NCI-H1417 treated with DMSO at 0.1 percent for 48 hours (cell line): ENCODE measurements around the gene SDR9C7.
"Not testable (repeated sequence)": the region's sequence is repeated elsewhere in the genome, so short reads cannot be mapped to it uniquely, and the experiment has no call there.

ENCODE experiments used
- DNase-seq: peaks from one replicate; lab custom pipeline; 2025; lab: John Stamatoyannopoulos, UW

Gene SDR9C7

GRCh38 chr12:56953314-56953713, 19.1 kb upstream of the SDR9C7 start:
- DNase-seq = no peak

- DNase-seq = no peak
Measured at GRCh38 chr12:56951582-56952339, 17.6 kb upstream of the SDR9C7 start.

- DNase-seq = no peak
Measured at GRCh38 chr12:56948881-56949280, 14.7 kb upstream of the SDR9C7 start.

- DNase-seq = no peak
Measured at GRCh38 chr12:56948457-56948777, 14.2 kb upstream of the SDR9C7 start.

GRCh38 chr12:56947633-56948456, 13.6 kb upstream of the SDR9C7 start:
- no peak for DNase-seq

GRCh38 chr12:56943878-56944277, 9.7 kb upstream of the SDR9C7 start:
- no peak for DNase-seq

GRCh38 chr12:56943374-56943773, 9.2 kb upstream of the SDR9C7 start:
- not testable (repeated sequence) for DNase-seq

- no peak for DNase-seq
Measured at GRCh38 chr12:56941299-56942017, 7.2 kb upstream of the SDR9C7 start.

GRCh38 chr12:56940942-56941298, 6.7 kb upstream of the SDR9C7 start:
- DNase-seq = not testable (repeated sequence)

- no peak for DNase-seq
Measured at GRCh38 chr12:56935752-56936151, 1.5 kb upstream of the SDR9C7 start.

GRCh38 chr12:56935157-56935556, 949 bp upstream of the SDR9C7 start:
- DNase-seq = no peak

GRCh38 chr12:56932867-56933266, 1.3 kb downstream of the SDR9C7 start:
- no peak for DNase-seq

GRCh38 chr12:56932146-56932545, 2.1 kb downstream of the SDR9C7 start:
- no peak for DNase-seq

- no peak for DNase-seq
Measured at GRCh38 chr12:56931474-56931978, 2.7 kb downstream of the SDR9C7 start.

GRCh38 chr12:56930241-56930640, 4.0 kb downstream of the SDR9C7 start:
- no peak for DNase-seq

GRCh38 chr12:56929780-56930179, 4.4 kb downstream of the SDR9C7 start:
- DNase-seq = no peak

- no peak for DNase-seq
Measured at GRCh38 chr12:56928262-56928661, 5.9 kb downstream of the SDR9C7 start.

GRCh38 chr12:56927281-56927680, 6.9 kb downstream of the SDR9C7 start:
- DNase-seq = no peak

- no peak for DNase-seq
Measured at GRCh38 chr12:56922031-56922430, 12.2 kb downstream of the SDR9C7 start.

GRCh38 chr12:56921346-56921745, 12.9 kb downstream of the SDR9C7 start:
- DNase-seq = no peak

- DNase-seq = not testable (repeated sequence)
Measured at GRCh38 chr12:56918139-56918538, 16.1 kb downstream of the SDR9C7 start.

- DNase-seq = no peak
Measured at GRCh38 chr12:56916996-56917333, 17.2 kb downstream of the SDR9C7 start.
